ENCODE results near the gene PFDN2. TPM values are rescaled to one million over a fixed set of nuclear protein-coding genes. Genes with fewer than 3 reads are reported as not detected.

PFDN2 gene
- total and polyA plus RNA-seq, 10 of the 15 experiments (the other 5 are each of a cell fraction or from before 2014, with no cell fraction given) = 30.0 to 141 (median 80.5) TPM

- no peak for TF ChIP-seq ZNF592 (IDR thresholded peaks at IDR 0.05)
- TF ChIP-seq SREBF1 (IDR thresholded peaks at IDR 0.05; ENCODE audit: low read length) = no peak
- peak; percentile 83; the same call in 1 of the 2 replicates for TF ChIP-seq RELB (IDR thresholded peaks at IDR 0.05; ENCODE audit: low read depth)
- TF ChIP-seq TCF3 (IDR thresholded peaks at IDR 0.05; ENCODE audit: borderline replicate concordance, insufficient read depth, low read depth, low read length) = 0 out of 2 replicates have a peak, but pooled peaks have one; percentile 23
- TF ChIP-seq YBX1 (IDR thresholded peaks at IDR 0.05) = no peak
- TF ChIP-seq E2F4 (IDR thresholded peaks at IDR 0.05; ENCODE audit: low read depth, low read length) = no peak
- no peak for TF ChIP-seq SIN3A (IDR thresholded peaks at IDR 0.05; ENCODE audit: low read depth, low read length)
- TF ChIP-seq HDGF (IDR thresholded peaks at IDR 0.05) = no peak
- TF ChIP-seq SP1 (IDR thresholded peaks at IDR 0.05; ENCODE audit: low read depth, low read length) = peak; percentile 11
- TF ChIP-seq ZBTB11 (CRISPR knock-in tag; IDR thresholded peaks at IDR 0.05) = no peak
- no peak for TF ChIP-seq NRF1 (conservative IDR thresholded peaks at IDR 0.05; ENCODE audit: low read depth, low read length)
- peak; percentile 69; the same call in 1 of the 2 replicates for TF ChIP-seq IRF4 (IDR thresholded peaks at IDR 0.05; ENCODE audit: low read depth, low read length)
- peak; percentile 99 for TF ChIP-seq SKIL (IDR thresholded peaks at IDR 0.05; ENCODE audit: low read depth, poor library complexity, severe bottlenecking)
- TF ChIP-seq CTCF (IDR thresholded peaks at IDR 0.05 in 2 of 3, conservative IDR thresholded peaks at IDR 0.05 in 1 of 3; ENCODE audit: control insufficient read depth in 2 of 3, extremely low read depth in 1 of 3, insufficient read depth in 1 of 3, low read depth in 3 of 3, low read length in 3 of 3) = no peak
- TF ChIP-seq SUZ12 (IDR thresholded peaks at IDR 0.05; ENCODE audit: unreplicated experiment) = no peak
Observed at GRCh38 chr1:161096015-161096414, 21.8 kb downstream of the PFDN2 start (continued).
